DMS53 (cell line): ENCODE data around the gene CCL15.
A peak's percentile ranks its signal among the peaks of the same experiment; 100 is the strongest.
"Not testable (repeated sequence)": the region's sequence is repeated elsewhere in the genome, so short reads cannot be mapped to it uniquely, and the experiment has no call there.

Source experiments
- DNase-seq: peaks from one replicate; lab custom pipeline; 2025; lab: John Stamatoyannopoulos, UW

CCL15 gene, protein sequence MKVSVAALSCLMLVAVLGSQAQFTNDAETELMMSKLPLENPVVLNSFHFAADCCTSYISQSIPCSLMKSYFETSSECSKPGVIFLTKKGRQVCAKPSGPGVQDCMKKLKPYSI

DNA sequence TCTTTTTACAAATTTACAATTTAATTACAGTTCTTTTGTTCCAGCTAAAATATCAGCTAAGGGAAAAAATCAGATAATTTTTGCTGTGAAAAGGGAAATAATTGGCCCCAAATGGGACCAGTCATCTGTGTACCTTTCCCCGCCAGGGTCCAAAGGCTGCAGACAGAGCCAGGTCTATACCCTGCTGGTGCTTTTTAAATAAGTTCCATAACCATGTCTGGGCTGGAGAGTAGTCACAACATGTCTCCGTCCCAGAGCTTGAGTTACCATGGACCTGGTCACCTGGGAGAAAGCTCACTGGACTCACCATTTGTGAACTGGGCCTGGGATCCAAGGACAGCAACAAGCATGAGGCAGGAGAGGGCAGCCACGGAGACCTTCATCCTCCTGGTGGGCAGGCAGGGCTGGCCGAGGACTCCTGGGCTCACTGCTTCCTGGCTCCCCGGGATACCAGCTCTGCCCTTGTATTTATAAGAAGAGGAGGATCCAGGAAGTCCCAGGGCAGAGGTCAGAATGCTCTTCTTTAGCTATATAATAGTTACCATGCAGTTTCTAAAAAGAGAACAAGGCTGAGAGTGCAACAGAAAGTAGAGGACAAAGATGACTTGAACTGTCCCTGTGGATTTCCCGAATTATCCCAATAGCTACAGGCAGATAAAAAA, at the start of gene CCL15:
TSS of gene CCL15 (minus strand) at position 444 of the 662 bp plus-strand sequence. CDS start at position 383, 61 bp downstream.
- DNase-seq: peak; percentile 32

DNA sequence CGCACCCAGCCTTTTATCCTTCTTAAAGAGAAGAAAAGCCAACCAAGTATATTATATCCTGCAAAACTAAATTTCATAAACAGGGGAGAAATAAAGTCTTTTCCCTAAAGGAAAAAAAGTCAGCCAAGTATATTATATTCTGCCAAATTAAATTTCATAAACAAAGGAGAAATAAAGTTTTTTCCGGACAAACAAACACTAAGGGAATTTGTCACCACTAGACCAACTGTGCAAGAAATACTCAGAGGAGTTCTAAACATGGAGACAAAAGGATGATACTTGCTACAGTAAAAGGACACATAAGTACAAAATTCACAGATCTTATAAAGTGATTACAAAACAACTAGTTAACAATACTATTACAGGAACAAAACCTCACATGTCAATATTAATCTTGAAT, 48.3 kb upstream of the CCL15 start:
- no peak for DNase-seq

DNA sequence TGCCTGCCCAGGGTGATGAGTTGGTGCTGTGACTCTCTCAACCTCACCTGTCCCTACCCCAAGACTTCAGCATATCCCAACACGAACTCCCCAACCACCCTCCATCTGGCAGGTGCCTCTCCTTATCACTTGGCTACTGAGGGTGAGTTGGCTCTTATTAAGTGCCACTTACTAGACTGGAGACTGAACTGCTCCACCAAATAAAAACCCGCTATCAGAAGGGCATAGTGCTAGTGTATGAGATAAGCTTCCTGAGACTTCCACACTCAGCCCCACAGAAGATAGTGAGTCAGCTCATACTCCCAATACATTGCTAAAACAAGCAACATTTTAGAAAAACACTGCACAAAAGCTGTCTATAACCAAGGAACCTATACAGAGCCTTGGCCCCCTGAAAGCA, 46.7 kb upstream of the CCL15 start:
- DNase-seq: no peak

DNA sequence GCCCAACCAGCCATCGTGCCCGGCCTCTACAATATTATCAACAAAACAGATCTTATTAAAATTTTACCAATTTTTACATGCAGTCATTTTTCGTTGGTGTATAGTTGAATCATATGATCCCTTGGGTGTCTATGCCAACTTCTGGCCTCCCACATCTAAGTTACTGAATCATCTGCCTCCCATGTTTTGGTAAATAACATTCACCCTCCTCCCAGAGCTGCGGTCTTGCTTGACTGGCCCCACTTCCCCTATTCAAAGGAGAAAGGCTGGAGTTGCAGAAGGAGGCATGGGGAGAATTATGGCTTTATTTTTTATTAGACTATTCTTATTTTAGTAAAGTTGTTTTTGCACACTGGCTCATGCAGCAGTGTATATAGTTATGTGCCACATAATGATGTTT, 34.9 kb upstream of the CCL15 start:
- DNase-seq: no peak

DNA sequence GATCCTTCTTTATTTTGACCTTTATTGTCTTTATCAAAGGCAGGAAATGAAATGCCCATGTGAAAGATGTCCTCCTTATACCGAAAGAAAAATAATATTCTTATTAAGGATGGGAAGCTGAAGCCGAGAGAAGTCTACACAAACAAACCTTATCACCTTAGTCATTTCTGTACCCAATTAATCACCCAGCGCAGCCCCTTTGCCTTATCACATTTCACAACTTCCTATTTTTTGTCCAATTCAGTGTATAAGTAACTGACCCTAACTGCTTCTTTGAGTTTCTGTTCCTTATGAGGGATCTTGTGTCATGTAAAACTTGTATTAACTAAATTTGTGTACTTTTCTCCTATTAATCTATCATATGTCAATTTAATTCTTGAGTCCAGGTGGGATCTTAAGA, 32.8 kb upstream of the CCL15 start:
- no peak for DNase-seq

DNA sequence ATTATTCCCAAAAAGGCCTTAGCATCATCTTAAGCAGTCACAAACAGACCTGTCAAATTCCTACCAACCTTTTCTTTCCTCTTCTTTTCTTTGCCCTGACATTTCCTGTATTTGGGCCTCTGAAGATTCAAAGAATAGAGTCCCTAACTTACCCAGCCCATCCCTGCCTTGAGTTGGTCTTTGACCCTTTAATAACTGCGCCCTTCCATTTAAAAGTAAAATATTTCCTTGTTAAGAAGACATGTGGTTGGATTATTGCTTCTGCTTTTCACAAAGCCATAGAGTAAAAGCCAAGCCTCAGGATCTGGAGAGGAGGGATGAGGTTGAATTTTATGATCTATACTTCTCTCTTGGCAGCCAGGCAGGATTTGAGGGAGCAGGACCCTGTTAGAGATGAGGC, 29.6 kb upstream of the CCL15 start:
- no peak for DNase-seq

DNA sequence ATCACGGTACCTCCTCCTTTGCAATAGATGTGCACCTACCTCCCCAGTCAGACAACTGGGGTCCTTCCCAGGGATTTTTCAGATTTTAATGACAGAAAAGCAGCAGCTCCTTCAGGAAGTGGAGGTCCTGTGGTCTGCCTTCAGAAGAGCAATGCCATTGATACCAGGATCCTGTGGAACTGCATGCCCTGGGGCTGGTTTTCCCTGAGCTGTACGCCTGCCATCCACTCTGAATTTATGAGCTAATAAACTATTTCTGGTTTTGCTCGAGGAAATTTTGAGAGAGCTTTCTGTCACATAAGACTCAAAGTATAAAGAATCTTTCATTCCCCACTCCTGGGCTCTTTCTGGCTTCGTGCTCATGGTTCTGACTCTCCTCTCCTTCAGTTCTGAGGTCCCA, 26.4 kb upstream of the CCL15 start:
- DNase-seq: no peak

DNA sequence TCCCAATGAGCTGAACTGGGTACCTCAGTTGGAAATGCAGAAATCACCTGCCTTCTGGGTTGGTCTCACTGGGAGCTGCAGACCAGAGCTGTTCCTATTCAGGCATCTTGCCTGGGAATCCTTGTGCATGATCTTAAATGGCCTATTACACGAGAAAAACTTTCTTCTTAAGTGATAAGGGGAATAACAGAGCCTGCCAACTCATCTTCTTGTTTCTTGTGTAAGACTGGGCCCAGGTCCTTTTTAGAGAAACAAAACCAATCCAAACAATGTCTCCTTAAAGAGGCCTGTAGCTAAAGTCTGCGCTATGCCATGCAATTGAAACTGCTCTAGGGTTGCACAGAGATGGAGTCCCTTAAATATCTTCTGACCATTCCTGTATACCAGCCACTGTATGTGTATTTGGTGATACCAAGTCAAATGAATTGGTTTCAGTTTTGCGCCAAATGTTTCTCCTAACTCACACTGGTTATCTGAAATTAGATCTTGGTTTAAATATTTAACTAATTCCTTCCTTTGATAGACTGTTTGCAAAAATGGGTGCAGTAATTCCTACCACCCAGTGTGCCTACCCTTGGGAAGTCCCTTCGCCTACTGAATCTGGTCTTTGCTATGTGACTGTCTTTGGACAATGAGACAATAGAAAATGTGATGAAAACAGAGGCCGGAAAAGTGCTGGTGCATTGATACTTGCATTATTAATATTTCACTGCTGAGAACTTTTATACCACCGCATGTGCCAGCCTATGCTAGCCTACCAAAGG, 22.9 kb upstream of the CCL15 start:
- DNase-seq: no peak

DNA sequence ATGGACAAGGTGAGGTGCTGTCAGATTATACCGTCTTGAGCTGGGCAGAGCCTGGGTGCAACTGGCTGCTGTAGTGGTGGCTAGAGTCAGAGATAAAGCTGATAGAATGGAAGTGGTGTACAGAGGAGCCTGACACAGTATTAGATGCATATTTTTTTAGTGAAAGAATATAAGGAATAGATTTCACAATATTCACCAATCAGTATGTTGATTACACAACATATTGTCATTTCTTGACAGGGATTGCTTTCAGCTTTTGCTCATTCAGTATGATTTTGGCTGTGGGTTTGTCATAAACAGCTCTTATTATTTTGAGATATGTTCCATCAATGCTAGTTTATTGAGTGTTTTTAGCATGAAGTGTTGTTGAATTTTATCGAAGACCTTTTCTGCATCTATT, 18.1 kb upstream of the CCL15 start:
- no peak for DNase-seq

DNA sequence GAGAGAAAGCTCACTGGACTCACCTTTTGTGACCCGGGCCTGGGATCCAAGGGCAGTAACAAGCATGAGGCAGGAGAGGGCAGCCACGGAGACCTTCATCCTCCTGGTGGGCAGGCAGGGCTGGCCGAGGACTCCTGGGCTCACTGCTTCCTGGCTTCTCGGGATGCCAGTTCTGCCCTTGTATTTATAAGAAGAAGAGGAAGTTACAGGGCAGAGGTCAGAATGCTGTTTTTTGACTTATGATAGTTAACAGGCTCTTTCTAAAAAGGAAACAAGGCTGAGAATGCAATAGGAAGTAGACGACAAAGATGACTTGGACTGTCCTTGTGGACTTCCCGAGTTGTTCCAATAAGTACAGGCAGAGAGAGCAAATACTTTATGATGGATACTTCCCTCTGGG, 16.4 kb upstream of the CCL15 start, which contains the start of gene CCL23:
TSS of gene CCL23 (minus strand) at position 174 of the 400 bp plus-strand sequence. CDS start at position 99, 75 bp downstream.
- DNase-seq: no peak

DNA sequence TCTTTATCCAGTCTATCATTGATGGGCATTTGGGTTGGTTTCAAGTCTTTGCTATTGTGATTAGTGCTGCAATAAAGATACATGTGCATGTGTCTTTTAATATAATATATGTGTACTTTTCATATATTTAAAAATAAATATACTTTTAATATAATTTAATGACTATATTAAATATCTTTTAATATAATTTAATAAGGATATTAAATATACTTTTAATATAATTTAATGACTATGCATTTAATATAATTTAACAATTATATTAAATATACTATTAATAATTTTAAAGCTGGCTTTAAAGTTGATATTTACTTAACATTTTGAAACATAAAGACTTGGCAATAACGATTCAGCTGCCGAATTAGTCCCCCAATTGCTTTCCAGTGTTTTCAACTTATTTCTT, 15.2 kb upstream of the CCL15 start:
- DNase-seq: no peak

DNA sequence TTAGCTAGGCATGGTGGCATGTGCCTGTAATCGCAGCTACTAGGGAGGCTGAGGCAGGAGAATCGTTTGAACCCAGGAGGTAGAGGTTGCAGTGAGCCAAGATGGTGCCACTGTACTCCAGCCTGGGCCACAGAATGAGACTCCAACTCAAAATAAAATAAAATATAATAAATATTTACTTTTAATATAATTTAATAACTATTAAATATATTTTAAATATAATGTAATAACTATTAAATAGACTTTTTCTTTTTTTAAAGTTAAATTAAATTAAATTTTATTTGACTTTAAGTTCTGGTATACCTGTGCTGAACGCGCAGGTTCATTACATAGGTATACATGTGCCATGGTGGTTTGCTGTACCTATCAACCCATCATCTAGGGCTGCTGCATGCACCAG, 14.5 kb upstream of the CCL15 start:
- not testable (repeated sequence) for DNase-seq

DNA sequence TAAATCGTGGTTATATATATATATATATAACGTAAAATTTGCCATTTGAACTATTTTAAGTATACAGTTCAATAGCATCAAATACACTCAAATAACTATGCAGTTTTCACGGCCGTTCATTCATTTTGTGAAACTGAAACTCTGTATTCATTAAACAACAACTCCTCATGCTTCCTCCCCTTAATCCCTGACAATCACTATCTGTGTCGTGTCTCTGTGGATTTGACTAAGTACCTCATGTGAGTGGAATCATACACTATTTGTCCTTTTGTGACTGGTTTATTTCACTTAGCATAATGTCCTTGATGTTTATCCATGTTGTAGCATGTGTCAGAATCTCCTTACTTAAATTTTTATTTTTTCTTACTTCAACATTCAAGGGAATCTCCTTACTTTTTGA, 13.6 kb upstream of the CCL15 start:
- no peak for DNase-seq

DNA sequence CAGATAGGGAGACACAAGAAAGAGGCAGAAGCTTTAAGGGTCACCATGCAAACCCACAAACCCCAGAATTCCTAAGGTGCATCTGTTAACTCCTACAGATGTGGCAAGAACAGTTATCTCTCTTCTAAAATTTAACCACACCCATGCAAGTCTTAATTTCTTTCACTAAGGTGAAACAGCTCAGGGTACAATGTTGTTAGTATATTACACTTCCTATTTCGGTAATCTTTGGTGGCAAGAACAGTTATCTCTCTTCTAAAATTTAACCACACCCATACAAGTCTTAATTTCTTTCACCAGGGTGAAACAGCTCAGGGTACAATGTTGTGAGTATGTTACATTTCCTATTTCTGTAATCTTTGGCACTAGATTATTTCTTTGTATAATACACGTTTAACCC, 9.8 kb upstream of the CCL15 start:
- DNase-seq: no peak

DNA sequence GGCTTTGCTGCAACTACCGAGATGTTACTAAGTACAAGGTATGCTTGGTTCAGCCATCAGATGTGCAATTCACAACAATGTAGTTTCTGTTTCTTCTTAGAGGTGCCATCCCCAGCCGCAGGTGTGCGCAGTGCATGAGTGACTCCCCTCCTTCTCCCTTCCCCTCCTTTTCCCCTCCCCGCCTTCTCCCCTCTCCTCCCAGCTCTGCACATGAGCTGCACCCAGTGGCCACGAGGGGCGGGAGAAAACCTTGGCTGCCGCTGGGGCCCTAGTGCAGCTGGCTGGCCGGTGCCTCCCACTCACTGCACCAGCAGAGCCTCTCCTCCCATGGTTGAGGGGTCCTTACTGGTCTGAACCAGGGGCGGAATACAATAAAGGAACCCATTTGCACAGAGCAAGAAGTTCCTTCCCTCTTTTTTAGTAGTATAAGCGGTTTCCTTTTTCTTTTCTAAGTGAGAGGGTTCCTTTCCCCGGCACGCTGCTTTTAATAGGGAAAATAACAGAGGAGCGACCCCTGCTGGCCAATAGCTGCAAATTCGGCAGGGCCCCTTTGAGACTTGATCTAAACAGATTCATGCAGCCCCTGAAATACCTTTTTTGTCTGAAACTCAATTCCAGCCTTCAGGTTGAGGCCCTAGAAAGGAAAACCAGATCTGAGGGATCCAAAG, 7.8 kb upstream of the CCL15 start:
- DNase-seq: peak; percentile 53

DNA sequence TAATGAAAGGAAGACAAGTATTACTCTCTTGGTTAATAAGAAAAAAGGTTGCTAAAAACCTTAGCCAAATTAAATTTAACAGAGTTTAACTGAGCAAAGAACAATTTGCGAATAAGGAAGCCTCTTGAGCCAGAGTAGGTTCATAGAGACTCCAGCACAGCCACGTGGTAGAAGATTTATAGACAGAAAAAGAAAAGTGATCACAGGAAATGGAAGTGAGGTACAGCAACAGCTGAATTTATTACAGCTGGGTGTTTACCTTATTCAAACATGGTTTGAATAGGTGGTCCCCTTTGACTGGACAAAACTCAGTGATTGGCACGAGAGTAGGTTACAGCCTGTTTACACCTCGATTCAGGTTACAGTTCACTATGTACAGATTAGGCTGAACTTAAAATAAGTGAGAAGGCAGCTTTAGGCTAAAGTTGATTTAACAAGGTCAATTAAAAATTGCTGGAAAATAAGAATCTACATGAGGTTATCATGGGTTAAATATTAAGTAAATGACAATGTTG, 3.3 kb upstream of the CCL15 start:
- DNase-seq: no peak

DNA sequence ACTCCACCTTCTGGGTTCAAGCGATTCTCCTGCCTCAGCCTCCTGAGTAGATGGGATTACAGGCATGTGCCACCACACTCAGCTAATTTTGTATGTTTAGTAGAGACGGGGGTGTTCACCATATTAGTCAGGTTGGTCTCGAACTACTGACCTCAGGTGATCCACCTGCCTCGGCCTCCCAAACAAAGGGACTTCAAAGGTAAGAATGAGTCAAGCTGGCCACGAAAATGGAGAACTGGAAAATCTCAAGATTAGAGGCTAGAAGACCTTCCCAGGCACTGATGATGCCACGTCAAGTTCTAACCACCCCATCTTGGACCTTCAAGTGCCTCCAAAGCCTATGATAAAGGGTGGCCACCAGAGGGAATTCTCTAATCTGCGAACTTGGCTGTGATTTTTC, 1.3 kb upstream of the CCL15 start:
- no peak for DNase-seq

DNA sequence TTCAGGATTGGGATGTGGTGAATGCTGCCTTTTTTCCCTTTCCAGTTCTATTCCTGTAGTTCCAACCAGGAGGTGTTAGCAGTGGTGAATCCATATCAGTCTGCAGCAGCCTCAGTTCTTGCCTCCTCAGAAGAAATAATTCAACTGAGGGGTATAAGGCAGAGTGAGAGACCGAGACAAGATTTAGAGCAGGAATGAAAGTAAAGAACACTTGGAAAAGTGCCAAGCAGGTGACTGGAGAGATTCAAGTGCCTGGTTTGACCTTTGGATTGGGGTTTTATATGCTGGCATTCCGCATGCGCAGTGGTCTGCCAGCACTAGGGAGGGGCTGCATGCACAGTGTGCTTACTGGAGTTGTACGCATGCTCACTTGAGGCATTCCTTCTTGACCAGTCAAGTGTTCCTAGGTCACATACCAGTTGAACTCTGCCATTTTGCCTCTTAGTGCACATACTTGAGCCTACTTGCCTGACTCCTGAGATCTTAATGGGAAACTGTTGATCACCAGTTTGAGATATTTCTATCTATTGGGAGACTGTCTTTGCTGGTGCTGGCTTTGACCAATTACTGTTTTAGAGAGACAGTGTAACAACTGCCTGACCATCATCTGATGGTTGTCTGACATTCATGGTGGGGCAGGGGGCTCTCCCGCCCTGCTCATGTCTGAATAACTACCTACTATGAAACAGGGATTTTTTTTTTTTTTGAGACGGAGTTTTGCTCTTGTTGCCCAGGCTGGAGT, 680 bp upstream of the CCL15 start:
- peak; percentile 80 for DNase-seq

DNA sequence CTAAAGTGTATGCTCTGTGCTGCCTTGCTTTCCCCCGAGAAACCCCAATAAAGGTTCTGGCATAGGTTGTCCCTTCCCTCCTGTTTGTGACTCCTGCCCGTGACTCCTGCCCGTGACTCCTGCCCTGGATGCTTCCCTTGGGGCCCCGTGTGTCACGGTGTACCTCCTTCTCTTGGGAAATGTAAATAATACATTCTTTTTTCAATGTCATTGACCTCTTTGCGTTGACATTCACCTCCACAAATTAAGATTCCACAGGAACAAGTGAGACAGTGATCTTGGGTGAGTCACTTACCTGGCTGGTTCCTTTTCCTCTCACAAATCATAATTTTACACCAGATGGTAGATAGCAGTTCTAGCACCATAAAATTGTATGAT, 632 bp downstream of the CCL15 start:
- DNase-seq: no peak

DNA sequence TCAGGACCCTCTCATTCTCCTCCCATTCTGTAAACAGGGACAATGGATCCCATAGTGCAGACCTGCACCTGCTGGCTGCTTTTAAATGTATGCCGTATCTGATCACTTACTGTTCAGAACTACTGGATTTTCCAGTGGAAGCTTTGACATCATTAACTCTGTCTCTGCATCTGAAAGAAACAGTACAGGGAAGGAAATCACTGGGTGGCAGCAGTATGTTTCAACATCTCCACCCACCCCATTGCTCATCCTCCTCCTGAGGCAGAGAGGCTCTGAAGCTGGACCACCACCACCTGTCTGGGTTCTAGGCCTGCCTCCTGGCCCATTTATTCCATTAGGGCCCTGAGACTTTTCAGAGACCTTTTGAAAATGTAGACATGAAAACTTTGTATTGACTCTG, 2.6 kb downstream of the CCL15 start:
- no peak for DNase-seq

DNA sequence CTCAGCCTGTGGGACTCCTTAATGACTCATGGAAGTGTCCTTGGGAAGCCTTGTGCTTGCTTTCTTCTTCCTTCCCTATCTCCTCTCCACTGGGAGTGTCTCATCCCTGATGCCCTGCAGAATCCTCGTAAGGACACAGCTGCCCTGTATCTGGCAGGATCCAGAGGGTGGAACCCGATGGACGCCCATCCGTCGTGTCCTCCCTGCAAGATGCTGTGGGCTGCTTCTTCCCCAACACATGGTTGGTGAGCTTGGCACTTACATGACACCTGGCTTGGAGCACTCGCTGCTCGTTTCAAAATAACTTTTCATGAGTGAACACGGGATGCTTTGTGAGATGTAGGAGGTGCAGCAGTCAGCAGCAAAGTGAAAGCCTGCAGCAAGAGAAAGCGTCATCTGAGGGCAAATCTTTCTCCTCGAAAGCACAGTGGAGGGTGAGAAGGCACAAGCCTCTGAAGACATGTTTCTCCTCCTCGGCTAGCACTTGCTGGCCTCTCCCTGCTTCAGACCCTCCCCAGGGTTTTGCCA, 3.3 kb downstream of the CCL15 start:
- no peak for DNase-seq

DNA sequence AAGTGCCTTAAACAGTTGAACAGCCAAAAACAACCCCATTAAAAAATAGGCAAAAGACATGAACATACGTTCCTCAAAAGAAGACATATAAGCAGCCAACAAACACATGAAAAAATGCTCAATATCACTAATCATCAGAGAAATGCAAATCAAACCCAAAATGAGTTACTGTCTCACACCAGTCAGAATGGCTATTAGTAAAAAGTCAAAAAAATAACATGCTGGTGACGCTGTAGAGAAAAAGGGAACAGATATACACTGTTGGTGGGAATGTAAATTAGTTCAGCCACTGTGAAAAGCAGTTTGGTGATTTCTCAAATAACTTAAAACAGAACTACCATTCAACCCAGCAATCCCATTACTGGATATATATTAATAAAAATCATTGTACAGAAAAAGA, 6.0 kb downstream of the CCL15 start:
- not testable (repeated sequence) for DNase-seq
